HCT116 (cell line): ENCODE measurements around the gene HOXB8. TPM values are rescaled to one million over a fixed set of nuclear protein-coding genes. Genes with fewer than 3 reads are reported as not detected.
A peak's percentile ranks its signal among the peaks of the same experiment; 100 is the strongest.

Experiments used
- microRNA counts: library from miRNA; unstranded; fragments of <30 nt; microRNA quantifications from one replicate; lab custom pipeline; 2015
- microRNA-seq: library from miRNA; unstranded; fragments of <30 nt; microRNA quantifications from one replicate; pipeline ENCODE4, GENCODE V29; 2016; ENCODE audit warnings: borderline number of aligned reads
- total RNA-seq: library from RNA; stranded (reverse); gene quantifications from one replicate; pipeline ENCODE4 v1.2.1, GENCODE V29; 2021; ENCODE audit not compliant: unreplicated experiment

HOXB8 gene
- total RNA-seq, 1 experiment from 2014 or later: 44.7 TPM

MicroRNAs encoded within 50 kb of the gene (microRNA counts, 767-probe panel; counts per million panel counts)
- microRNA hsa-miR-10a-5p (lab: Ali Mortazavi, UCI): 11,127 counts per million, percentile 10 among the panel's probes with 10 or more counts

Small RNA genes within 50 kb of the gene (microRNA-seq; reads per million reads assigned to microRNA genes)
- 31.4 reads per million, percentile 48 among the genes with 10 or more reads in this experiment for gene MIR196A1

Other genes starting within 250 kb of the HOXB8 start
- 12.4 TPM for gene SKAP1, start 185.1 kb downstream of the HOXB8 start, total RNA-seq
- not detected for gene HOXB1, start 84.3 kb downstream of the HOXB8 start, total RNA-seq
- 2.0 TPM for gene HOXB2, start 70.2 kb downstream of the HOXB8 start, total RNA-seq
- gene HOXB4, start 36.9 kb downstream of the HOXB8 start, total RNA-seq: 11.3 TPM
- 19.8 TPM for gene HOXB3, start 25.1 kb downstream of the HOXB8 start, total RNA-seq
- 19.8 TPM for gene HOXB5, start 21.5 kb downstream of the HOXB8 start, total RNA-seq
- gene HOXB6, start 10.3 kb downstream of the HOXB8 start, total RNA-seq: 64.8 TPM
- gene HOXB7, start 4.3 kb downstream of the HOXB8 start, total RNA-seq: 33.6 TPM
- gene HOXB9, start 11.1 kb upstream of the HOXB8 start, total RNA-seq: 40.1 TPM
- gene PRAC1, start 107.2 kb upstream of the HOXB8 start, total RNA-seq: not detected
- gene PRAC2, start 107.9 kb upstream of the HOXB8 start, total RNA-seq: not detected
- 7.8 TPM for gene HOXB13, start 113.5 kb upstream of the HOXB8 start, total RNA-seq
- 0.79 TPM for gene TTLL6, start 201.9 kb upstream of the HOXB8 start, total RNA-seq
- gene CALCOCO2, start 215.7 kb upstream of the HOXB8 start, total RNA-seq: 151 TPM